22Rv1 (cell line): ENCODE measurements around the gene TBC1D25.

Source experiments
- CTCF ChIP-seq: fragments of 450-650 bp; IDR thresholded peaks from 2 replicates; pipeline ENCODE4 v1.5.1; 2017; ENCODE audit warnings: mild to moderate bottlenecking
- ZFX ChIP-seq: fragments of 450-650 bp; IDR thresholded peaks from 2 replicates; pipeline ENCODE4 v1.6.1; 2017; ENCODE audit warnings: antibody characterized with exemption, borderline replicate concordance

- TF ChIP-seq CTCF (no peak), ZFX (no peak)
These were observed 17.2 kb upstream of the TBC1D25 start for GRCh38 chrX:48522291-48522690.
